ENCODE results near the gene PHLPP1. TPM values are rescaled to one million over a fixed set of nuclear protein-coding genes. Genes with fewer than 3 reads are reported as not detected.

PHLPP1 gene
- total and polyA plus RNA-seq, 2 of the 13 experiments (the other 11 are each of a cell fraction or from before 2014, with no cell fraction given): 9.8 to 18.5 TPM

- POLR2A ChIA-PET: no interaction called here
- TF ChIP-seq ARNT (IDR thresholded peaks at IDR 0.05) (no peak), NFE2L2 (IDR thresholded peaks at IDR 0.05; ENCODE audit: low read length) (no peak), ETV6 (CRISPR knock-in tag; conservative IDR thresholded peaks at IDR 0.05) (no peak), RCOR2 (CRISPR knock-in tag; IDR thresholded peaks at IDR 0.05) (no peak), MAZ (IDR thresholded peaks at IDR 0.05; ENCODE audit: borderline replicate concordance, low read depth, low read length) (no peak), MAZ (CRISPR knock-in tag; IDR thresholded peaks at IDR 0.05; ENCODE audit: low read depth) (no peak), ZNF362 (CRISPR knock-in tag; IDR thresholded peaks at IDR 0.05; ENCODE audit: borderline replicate concordance) (no peak), NFRKB (IDR thresholded peaks at IDR 0.05) (no peak), ZNF615 (CRISPR knock-in tag; IDR thresholded peaks at IDR 0.05; ENCODE audit: borderline replicate concordance) (no peak), ZNF646 (CRISPR knock-in tag; IDR thresholded peaks at IDR 0.05) (no peak), EEA1 (CRISPR knock-in tag; IDR thresholded peaks at IDR 0.05; ENCODE audit: borderline replicate concordance) (no peak), GATA4 (IDR thresholded peaks at IDR 0.05; ENCODE audit: borderline replicate concordance, low read depth) (no peak), ZNF256 (CRISPR knock-in tag; conservative IDR thresholded peaks at IDR 0.05) (no peak)
- TF ChIP-seq, protein P1, sequence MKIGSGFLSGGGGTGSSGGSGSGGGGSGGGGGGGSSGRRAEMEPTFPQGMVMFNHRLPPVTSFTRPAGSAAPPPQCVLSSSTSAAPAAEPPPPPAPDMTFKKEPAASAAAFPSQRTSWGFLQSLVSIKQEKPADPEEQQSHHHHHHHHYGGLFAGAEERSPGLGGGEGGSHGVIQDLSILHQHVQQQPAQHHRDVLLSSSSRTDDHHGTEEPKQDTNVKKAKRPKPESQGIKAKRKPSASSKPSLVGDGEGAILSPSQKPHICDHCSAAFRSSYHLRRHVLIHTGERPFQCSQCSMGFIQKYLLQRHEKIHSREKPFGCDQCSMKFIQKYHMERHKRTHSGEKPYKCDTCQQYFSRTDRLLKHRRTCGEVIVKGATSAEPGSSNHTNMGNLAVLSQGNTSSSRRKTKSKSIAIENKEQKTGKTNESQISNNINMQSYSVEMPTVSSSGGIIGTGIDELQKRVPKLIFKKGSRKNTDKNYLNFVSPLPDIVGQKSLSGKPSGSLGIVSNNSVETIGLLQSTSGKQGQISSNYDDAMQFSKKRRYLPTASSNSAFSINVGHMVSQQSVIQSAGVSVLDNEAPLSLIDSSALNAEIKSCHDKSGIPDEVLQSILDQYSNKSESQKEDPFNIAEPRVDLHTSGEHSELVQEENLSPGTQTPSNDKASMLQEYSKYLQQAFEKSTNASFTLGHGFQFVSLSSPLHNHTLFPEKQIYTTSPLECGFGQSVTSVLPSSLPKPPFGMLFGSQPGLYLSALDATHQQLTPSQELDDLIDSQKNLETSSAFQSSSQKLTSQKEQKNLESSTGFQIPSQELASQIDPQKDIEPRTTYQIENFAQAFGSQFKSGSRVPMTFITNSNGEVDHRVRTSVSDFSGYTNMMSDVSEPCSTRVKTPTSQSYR (CRISPR knock-in tag; IDR thresholded peaks at IDR 0.05; ENCODE audit: borderline replicate concordance): no peak
These were observed 82.0 kb downstream of the PHLPP1 start for GRCh38 chr18:62797329-62797728.

More at GRCh38 chr18:62797329-62797728, 82.0 kb downstream of the PHLPP1 start:
- no peak overlapping the region for H3K9ac ChIP-seq (ENCODE audit: insufficient read depth, low read depth, low read length)
- H3K27ac ChIP-seq (ENCODE audit: extremely low read length, insufficient read depth, low read length): peak overlapping the region; percentile 70
- H3K4me1 ChIP-seq (ENCODE audit: insufficient read depth, low read length): peaks cover 99% of the 10 kb centered on the region
- H3K27me3 ChIP-seq (ENCODE audit: control insufficient read depth in 1 of 2, insufficient read depth in 2 of 2, low read length in 2 of 2): no peaks in the 10 kb centered on the region
- peaks cover 86% of the 10 kb centered on the region for H3K79me2 ChIP-seq (ENCODE audit: insufficient read depth, low read length)
- H3K9me3 ChIP-seq (ENCODE audit: low read length): no peaks in the 10 kb centered on the region
- no peak overlapping the region; a peak in 1 of 6 replicates for H3K4me3 ChIP-seq (replicated peaks in 1 of 3; ENCODE audit: insufficient read depth in 1 of 3, low read depth in 2 of 3, low read length in 3 of 3)
- 96% methylated on average over 3 of the region's 3 CpGs for WGBS (ENCODE audit: low lambda C conversion rate)
- CTCF ChIA-PET (ENCODE audit: low intra/inter-chr PET ratio, low total read pairs): no interaction called here
- no peaks in the 10 kb centered on the region for H3K36me3 ChIP-seq (replicated peaks in 1 of 2; ENCODE audit: control insufficient read depth in 1 of 2, insufficient read depth in 2 of 2, low read length in 2 of 2)
- intact Hi-C loops (cut with micrococcal nuclease; ENCODE audit: unreplicated experiment) (loop anchor here (1.0 to 5.0 kb wide), 2 partner anchors 9 to 45 kb away; no protein-coding TSS in a partner anchor), in situ Hi-C loops (cut with HindIII; ENCODE audit: extremely low pct_ligation_motif_present, low pct_unique_long_range_greater_than_20kb) (no loop called here)
- DNase-seq (ENCODE audit: low spot score): no peak
- H2AFZ ChIP-seq (ENCODE audit: low read length): no peak overlapping the region
- no peak overlapping the region; the same call in 1 of the 2 replicates for H3K4me2 ChIP-seq (ENCODE audit: low read depth, low read length)
- no TSS peak for BruUV-seq (replicated peaks)
- no peak for FAIRE-seq
- no peaks in the 10 kb centered on the region for H4K20me1 ChIP-seq (ENCODE audit: insufficient read depth, low read length)
- ATAC-seq: no peak
